HPDE6-E6E7 (cell line): ENCODE results near the gene KCTD7.
"Not testable (repeated sequence)": the region's sequence is repeated elsewhere in the genome, so short reads cannot be mapped to it uniquely, and the experiment has no call there.

Source experiments
- DNase-seq: peaks from one replicate; pipeline ENCODE4 v3.0.0; 2011; ENCODE audit warnings: missing footprints; ENCODE audit errors: extremely low spot score

Gene KCTD7

GRCh38 chr7:66654275-66655112, 25.8 kb downstream of the KCTD7 start:
- DNase-seq, result peak; percentile 89

- DNase-seq, result not testable (repeated sequence)
Measured at GRCh38 chr7:66655113-66655806, 26.6 kb downstream of the KCTD7 start.

DNA sequence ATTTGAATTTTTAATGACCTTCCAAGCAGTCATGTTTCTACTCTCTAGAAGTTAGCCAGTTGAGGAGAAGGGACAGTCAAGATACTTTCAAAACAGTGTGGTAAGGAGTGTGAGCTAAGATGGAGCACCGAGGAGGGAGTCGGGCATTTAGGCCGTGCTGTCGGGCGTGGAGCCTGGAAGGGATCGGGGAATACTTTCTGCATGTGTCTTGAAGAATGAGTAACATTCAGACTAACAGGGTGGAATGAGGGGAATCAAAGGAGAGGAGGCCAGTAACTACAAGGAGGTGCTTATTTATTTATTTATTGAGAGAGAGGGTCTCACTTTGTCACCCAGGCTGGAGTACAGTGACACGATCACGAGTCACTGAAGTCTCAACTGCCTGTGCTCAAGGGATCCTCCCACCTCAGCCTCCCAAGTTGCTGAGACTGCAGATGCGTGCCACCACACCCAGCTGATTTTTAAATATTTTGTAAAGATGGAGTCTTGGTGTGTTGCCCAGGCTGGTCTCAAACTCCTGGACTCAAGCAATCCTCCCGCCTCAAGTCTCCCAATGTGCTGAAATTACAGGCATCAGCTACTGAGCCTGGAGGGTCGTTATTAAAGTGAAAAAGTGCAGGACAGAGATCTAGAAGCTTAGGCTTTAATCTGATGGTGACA, 27.3 kb downstream of the KCTD7 start:
- not testable (repeated sequence) for DNase-seq

DNA sequence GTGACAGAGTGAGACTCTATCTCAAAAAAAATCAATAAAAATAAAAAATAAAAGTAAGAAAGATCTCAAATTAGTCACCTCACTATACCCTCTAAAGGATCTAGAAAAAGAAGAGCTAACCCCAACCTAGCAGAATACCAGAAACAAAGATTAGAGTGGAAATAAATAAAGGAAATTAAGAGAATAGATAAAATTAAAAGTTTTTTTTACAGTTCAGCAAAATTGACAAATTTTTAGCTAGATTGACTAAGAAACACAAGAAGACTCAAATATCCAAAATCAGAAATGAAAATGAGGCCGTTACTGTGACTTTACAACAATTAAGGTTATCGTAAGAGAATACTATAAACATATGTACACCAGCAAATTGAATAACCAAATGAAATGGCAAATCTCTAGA, 29.1 kb downstream of the KCTD7 start:
- no peak for DNase-seq

- no peak for DNase-seq
Measured at GRCh38 chr7:66662646-66663264, 34.1 kb downstream of the KCTD7 start.

GRCh38 chr7:66664590-66665293, 36.1 kb downstream of the KCTD7 start:
- DNase-seq, result no peak

DNA sequence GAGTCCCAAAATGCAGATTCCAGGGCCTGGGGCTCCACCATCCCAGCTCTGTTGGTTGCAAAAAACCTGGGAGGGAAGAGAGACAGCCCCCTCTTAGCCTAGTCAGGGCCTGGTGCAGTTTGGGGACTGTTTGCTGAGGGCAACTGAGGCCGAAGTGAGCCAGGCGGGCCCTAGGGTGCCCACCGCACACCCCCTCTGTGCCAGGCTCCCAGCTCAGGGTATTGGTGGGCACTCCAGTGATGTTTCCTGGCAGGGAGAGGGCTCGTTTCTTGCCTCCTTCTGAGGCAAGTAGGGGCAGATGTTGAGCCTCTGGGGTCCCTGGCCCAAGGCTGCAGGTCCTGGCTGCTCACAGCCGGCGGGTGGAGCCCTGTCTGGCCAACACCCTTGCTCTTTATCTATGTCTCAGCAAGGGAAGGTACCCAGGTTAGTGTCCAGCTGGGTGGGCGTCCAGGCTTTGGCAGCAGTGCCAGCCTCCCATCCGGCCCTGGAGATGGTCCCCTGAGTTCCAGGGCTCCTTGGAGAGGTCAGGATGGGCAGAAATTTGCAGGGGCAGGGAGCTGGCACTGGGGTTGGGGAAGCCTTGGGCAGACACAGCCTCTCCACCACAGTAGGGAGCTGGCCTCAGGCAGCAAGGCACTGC, 37.8 kb downstream of the KCTD7 start:
- DNase-seq, result no peak

DNA sequence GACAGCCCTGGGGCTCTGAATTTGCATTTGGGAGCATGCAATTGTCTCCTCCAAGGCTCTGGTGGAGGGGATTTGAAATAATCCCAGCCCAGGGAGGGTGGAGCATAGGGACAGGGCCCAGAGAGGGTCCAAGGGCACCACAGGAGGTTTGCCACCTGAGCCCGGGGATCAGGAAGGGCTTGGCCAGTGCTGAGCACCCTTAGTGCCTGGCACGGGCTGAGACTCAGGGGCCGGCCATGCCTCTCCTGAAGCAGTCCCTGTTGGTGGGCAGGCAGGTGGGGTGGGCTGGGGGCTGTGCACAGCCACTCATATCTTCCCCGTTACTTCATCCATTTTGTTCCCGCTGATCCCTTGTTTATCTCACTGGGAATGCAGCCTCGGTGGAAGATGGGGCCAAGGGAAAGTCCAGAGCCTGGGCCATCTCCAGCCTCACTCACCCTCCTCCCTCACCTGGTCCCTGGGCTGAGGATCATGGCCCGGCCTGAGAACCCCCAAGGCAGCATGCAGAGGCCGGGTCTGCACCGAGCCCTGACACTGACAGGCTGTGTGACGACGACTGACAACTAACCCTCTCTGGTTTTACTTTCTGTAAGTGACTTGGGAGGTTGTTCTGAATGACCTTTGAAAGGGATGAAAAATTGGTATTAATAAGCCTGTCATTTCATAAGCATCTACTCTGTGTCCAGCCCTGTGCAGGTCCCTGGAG, 38.5 kb downstream of the KCTD7 start:
- no peak for DNase-seq

DNA sequence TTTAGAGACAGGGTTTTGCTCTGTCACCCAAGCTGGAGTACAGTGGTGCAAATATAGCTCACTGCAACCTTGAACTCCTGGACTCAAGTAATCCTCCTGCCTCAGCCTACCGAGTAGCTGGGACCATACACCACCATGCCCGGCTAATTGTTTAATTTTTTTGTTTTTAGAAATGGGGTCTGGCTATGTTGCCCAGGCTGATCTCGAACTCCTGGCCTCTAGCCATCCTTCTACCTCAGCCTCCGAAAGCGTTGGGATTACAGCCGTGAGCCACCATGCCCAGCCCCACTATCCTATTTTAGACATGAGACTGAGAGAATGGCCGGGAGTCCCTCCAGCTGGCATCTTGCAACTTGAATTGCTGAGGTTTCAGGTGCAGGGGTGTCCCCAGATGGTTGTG, 39.4 kb downstream of the KCTD7 start:
- no peak for DNase-seq

DNA sequence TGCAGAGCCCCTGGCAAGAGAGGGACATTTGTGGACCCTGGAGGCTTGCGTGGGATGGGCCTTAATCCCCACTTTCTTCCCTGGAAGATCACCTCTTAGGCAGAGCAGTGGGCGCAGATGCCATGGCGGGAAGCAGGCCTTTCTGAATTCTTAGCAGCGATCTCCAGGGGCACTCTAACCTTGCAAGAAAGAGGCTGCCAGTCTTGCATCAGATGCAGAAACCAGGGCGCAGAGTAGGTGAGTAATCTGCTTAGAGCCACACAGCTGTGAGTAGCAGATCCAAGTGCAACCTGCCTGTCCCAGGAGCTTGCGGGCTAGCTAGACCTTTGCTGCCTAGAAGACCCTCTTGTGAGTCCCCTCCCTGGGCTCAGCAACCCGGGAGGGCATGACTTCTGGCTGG, 40.0 kb downstream of the KCTD7 start:
- no peak for DNase-seq

- no peak for DNase-seq
Measured at GRCh38 chr7:66669088-66669487, 40.4 kb downstream of the KCTD7 start.

DNA sequence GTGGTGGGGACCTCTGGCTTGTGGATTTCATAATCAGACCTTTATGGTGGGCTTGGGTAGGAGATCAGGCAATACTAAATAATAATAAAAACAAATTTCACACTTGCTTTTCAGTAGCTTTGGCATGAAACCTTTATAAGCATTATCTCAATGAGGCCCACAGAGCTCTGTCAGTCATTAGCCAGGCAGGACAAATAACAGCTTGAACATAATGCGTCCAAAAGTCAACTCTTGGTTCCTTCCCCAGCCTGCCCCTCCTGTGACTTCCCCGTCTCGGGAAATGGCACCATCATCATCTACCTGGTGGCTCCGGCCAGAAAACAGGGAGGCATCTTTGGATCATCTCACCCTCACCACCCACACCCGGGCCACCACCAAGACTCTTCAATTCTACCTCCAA, 40.8 kb downstream of the KCTD7 start:
- no peak for DNase-seq

DNA sequence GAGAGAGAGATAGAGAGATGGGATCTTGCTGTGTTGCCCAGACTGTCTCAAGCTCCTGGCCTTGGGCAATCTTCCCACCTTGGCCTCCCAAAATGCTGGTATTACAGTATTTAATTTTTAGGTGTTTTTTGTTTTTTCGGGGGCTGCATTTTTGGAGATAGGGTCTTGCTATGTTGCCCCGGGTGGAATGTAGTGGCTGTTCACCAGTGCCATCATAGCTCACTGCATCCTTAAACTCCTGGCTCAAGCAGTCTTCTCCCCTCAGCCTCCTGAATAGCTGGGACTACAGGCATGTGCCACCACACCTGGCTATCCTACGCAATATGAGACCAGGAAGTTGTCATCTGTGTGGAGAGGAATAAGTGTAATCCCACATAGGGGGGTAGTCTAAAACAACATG, 42.4 kb downstream of the KCTD7 start:
- no peak for DNase-seq

DNA sequence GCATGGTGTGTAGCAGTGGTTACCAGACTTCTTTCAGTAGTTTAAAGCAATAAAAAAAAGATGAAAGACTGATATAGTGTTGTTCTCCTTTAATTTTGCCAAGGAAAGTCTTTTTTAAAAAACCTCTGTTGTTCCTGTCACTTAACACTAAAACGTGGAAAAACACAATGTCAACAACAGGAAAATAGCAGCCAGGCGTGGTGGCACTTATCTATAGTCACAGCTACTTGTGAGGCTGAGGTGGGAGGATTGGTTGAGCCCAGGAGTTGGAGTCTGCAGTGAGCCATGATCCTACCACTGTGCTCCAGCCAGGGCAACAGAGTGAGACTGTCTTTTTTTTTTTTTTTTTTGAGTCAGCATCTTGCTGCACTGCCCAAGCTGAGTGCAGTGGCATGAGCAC, 42.8 kb downstream of the KCTD7 start:
- DNase-seq, result not testable (repeated sequence)

- DNase-seq, result not testable (repeated sequence)
Measured at GRCh38 chr7:66672432-66673123, 43.9 kb downstream of the KCTD7 start.

GRCh38 chr7:66673124-66673640, 44.5 kb downstream of the KCTD7 start:
- not testable (repeated sequence) for DNase-seq

- DNase-seq, result no peak
Measured at GRCh38 chr7:66679633-66680244, 51.1 kb downstream of the KCTD7 start.

GRCh38 chr7:66681491-66682349, 53.0 kb downstream of the KCTD7 start:
- DNase-seq, result peak; percentile 93
